ENCODE measurements around the gene RPL10. TPM values are rescaled to one million over a fixed set of nuclear protein-coding genes. Genes with fewer than 3 reads are reported as not detected.

RPL10 gene
- 3,943 TPM for polyA plus RNA-seq (2013, experiment 1 of 2; ENCODE audit: insufficient read length)
- polyA plus RNA-seq (2013, experiment 2 of 2; ENCODE audit: insufficient read length), result 4,093 TPM

DNA sequence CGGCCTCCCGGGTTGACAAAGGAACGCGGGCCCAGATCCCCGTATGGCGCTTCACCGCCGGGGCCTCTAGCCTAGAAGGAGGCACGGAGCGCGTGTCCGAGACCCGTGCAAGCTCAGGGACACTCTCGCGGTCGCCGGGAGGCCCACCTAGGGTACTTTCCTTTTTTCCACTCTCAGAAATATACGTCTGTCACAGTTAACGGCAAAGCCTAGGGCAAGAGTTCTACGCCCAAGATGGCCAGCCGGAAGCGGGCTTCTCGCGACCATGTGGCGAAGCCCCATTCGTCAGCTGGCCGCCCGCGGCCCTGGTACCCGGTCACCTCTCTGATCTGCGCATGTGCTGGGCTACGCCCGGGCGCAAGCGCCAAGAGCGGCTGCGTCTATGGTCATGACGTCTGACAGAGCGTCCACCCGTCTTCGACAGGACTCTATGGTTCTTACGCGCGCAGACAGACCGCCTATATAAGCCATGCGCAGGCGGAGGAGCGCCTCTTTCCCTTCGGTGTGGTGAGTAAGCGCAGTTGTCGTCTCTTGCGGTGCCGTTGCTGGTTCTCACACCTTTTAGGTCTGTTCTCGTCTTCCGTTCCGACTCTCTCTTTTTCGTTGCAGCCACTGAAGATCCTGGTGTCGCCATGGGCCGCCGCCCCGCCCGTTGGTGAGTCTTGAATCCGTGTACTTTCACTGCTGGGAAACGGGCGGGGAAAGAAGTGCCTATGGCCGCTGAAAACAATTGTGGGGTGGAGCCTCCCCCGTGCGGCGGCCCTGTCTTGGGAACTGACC lies at the start of gene RPL10:
RPL10 (plus strand) TSS at position 490 of the 780 bp plus-strand sequence; CDS start at position 633, 143 bp downstream.
- DNase-seq, result peak; percentile 98

GRCh38 chrX:154348646-154349358 lies 49.4 kb upstream of the RPL10 start:
- DNase-seq, result peak; percentile 7

GRCh38 chrX:154349359-154349935 lies 48.7 kb upstream of the RPL10 start:
- DNase-seq, result peak; percentile 2

- DNase-seq, result no peak
These were observed 48.2 kb upstream of the RPL10 start for GRCh38 chrX:154349979-154350378.

DNA sequence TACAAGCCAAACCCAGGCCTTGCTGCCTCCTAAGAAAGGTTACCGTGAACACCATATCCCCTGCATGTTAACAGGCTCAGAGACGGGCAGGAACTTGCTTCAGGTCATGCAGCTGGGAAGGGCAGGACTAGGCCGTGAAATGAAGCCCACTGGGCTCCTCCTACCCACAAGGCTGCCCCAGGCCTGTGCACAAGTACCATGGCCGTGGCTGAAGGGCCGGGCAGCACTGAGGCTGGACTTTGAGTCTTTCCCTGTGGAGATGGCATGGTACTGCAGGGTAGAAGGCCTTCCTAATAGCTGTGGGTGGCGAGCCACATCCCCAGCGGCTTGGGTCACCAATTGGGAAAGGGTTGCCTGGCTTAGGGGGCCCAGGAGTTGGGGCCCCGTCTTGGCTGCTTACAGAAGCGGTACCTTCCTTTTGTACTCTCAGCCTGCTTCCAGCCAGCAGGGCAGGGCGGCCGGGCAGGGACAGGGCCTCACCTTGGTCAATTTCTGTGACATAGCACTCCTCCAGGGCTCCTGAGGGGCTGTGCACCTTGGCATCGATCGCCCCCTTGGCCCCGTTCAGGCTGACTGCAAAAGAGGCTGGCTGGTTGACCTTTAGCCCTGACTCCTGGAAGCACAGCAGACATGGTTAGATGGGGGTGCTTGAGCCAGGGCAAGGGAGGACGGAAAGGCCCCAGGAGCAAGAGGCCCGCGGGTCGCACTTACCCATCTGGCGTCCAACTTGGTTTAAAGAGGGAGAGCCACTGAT lies 47.6 kb upstream of the RPL10 start:
- peak; percentile 1 for DNase-seq

DNA sequence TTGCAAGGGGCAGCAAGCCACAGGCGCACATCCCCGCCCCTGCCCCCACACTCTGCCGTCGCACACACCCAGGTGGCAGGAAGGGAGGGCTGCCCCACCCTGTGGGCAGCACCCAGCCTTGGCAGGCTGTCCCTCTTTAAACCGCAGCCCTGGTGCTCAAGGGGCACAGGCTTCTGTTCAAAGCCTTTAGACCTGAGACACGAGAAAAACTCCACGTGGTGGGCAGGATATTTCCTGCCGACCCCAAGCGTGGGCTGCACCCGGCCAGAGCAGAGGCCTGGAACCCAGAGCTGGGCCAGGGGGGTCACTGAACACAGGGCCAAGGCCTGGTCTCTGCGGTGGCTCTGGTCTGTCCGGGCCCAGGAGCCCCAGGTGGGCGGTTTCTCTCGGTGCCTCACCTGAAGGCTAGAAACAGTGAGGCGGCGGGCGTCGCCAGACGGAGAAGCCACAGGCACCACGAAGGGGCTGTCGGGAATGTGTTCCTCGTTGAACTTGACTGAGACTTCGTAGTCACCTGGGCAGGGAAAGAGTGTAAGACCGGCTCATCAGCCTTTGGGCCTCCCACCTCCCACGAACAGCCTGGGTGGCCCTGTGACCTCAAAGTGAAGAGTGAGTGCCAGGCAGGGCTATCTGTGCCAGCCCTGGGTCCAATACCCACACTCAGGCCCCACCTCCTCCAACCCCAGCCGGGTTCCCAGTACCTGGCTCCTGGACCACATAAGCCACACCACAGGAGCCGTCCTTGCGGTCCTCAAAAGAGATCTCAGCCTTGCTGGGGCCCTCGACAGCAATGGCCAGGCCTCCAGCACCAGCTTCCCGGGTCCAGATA lies 46.8 kb upstream of the RPL10 start:
- peak; percentile 1 for DNase-seq

- peak; percentile 0 for DNase-seq
These were observed 46.2 kb upstream of the RPL10 start for GRCh38 chrX:154352012-154352401.

- DNase-seq, result no peak
These were observed 45.7 kb upstream of the RPL10 start for GRCh38 chrX:154352466-154352865.

DNA sequence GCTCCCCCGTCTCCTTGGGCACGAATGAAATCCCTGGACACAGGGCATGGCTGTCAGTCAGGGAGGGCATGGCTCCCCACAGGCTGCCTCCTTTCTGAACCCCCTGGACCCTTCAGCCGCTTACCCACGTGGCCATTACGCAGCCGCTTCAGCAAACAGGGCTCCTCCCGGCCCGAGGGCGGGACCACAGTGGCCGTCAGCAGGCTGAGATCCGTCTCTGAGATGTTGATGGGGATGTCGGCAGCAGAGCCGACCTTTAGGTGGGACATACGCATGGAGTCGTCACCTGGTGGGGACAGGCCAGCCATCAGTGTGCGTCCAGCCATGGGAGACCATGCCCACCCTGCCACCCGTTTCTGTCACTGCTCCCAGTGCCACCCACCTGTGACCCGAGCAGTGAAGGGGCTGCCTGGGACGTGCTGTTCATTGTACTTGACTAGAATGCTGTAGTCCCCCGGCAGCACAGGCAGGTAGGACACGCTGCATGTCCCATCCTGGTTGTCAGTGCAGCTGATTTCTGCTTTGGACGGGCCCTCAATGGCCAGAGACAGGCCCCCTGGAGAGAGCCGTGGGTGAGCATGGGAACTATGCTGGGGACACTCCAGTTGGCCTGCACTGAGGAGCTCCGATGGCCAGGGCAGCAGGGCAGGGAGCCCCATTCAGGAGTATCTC lies 44.9 kb upstream of the RPL10 start:
- peak; percentile 0 for DNase-seq

- DNase-seq, result no peak
These were observed 44.2 kb upstream of the RPL10 start for GRCh38 chrX:154354013-154354412.

- DNase-seq, result no peak
These were observed 43.7 kb upstream of the RPL10 start for GRCh38 chrX:154354516-154354915.

GRCh38 chrX:154355094-154355775 lies 42.9 kb upstream of the RPL10 start:
- no peak for DNase-seq

GRCh38 chrX:154355776-154356140 lies 42.4 kb upstream of the RPL10 start:
- DNase-seq, result no peak

DNA sequence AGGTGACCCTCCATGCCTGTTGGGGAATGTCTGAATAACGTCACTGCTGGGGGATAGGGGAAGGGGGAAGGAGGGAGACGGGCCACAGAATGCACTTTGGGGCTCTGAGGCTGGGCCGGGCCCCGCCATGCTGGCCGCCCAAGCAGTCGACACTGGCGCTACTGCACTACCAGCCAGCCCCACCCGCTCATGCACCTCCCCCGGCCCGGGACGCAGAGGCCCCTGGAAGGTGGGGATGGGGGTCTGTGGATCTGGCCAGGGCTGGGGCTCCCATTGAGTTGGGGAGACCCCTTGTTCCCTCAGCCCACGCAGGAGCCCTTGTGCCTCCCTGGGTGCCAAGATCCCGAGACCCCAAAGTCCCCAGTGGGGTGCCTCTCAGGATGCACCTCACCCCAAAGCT lies 41.6 kb upstream of the RPL10 start:
- no peak for DNase-seq

DNA sequence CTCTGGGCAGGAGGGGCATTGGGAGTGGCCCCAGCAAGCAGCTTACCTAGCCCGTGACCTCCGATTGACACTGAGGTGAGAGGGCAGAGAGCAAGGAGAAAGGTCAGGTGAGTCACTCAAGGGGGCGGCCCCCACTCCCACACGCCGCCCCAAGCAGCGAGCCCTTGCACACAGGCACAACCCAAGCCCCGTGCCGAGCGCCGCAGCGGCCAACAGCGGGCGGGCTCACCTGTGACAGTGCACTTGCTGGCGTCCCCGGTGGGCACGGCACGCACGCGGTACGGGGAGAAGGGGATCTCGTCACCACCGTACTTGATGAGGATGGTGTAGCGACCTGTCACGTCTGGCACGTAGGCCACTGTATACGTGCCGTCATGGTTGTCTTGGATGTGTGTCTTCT lies 41.0 kb upstream of the RPL10 start:
- no peak for DNase-seq

- DNase-seq, result no peak
These were observed 40.2 kb upstream of the RPL10 start for GRCh38 chrX:154358011-154358410.

- no peak for DNase-seq
These were observed 39.3 kb upstream of the RPL10 start for GRCh38 chrX:154358829-154359228.

DNA sequence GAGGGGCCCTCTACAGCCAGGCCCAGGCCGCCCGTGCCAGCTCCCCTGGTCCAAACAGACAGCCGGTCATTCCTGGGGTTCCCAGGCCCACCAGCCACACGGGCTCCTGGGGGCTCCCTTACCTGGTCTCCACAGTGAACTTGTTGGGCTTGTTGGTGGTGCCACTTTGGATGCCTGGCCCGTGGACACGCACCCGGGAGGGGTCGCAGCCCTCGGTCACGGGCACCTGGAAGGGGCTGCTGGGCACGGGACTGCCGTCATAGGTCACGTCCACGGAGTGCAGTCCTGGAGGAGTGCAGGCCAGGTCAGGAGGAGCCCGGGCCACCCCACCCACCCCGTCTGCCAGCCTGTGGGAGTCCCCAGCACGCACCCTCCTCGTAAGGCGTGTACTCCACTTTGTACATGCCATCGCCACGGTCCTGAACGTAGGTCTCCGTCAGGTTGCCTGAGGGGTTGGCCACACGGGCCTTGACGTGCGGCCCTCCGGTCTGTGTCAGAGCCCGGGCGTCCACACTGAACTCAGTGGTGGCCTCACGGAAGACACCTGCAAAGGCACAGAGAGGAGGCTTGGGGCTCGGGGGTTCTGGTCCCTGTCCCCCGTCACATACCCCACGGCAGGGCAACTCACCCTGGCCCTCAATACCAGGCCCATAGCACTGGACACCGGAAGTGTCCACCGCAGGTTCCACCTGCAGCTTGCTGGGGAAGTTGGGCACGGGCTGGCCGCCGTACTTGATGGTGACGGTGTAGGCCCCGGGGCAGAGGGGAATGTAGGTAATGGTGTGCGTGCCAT lies 38.6 kb upstream of the RPL10 start:
- no peak for DNase-seq

DNA sequence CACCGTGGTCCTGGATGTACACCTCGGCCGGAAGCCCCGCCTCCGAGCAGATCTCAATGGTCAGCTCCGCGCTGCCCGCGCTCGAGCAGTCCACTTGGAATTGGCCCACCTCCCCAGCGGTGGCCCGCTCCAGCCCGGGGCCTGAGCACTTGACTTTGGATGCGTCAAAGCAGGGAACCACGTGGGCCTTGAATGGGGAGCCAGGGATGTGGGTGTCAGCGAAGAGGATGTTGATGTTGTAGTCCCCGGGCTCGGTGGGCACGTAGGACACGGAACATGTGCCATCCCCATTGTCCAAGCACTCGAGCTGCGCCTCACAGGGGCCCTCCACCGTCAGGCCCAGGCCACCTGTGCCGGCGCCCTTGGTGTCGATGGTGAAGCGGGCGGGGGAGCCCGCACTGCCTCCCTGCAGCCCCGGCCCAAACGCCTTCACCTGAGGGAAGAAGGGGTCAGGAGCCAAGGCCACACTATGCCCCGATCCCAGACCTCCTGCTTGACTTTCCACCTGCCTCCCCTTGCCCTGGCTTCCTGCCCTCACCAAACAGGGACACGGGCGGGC lies 37.9 kb upstream of the RPL10 start:
- DNase-seq, result no peak
